GM23338 (cell line): ENCODE data around the gene NR1H3. TPM values are rescaled to one million over a fixed set of nuclear protein-coding genes. Genes with fewer than 3 reads are reported as not detected.

Source experiments
- CTCF ChIP-seq, 2 experiments: fragments of 200-600 bp in 1 of 2; sonication (generic) in 1 of 2; conservative IDR thresholded peaks; 2 replicates each; pipeline versions ENCODE4 v1.5.1 to v1.6.1; 2016 to 2017; ENCODE audit warnings: antibody characterized with exemption in 2 of 2, low read depth in 2 of 2, mild to moderate bottlenecking in 2 of 2, moderate library complexity in 1 of 2
- EZH2 ChIP-seq: fragments of 200-600 bp; sonication (generic); IDR thresholded peaks from one replicate; pipeline ENCODE4 v1.8.0; 2017; ENCODE audit warnings: antibody characterized with exemption, mild to moderate bottlenecking, low read depth; ENCODE audit not compliant: unreplicated experiment
- EZH2phosphoT487 ChIP-seq: fragments of 200-600 bp; sonication (generic); IDR thresholded peaks from one replicate; pipeline ENCODE4 v1.8.1; 2018; ENCODE audit warnings: antibody characterized with exemption; ENCODE audit not compliant: unreplicated experiment
- NANOG ChIP-seq: IDR thresholded peaks from 2 replicates; pipeline ENCODE4 v1.6.1; 2016; ENCODE audit warnings: antibody characterized with exemption, borderline replicate concordance
- POLR2AphosphoS5 ChIP-seq: IDR thresholded peaks from 2 replicates; pipeline ENCODE4 v1.6.1; 2016; ENCODE audit warnings: antibody characterized with exemption, low read depth
- ZNF462 ChIP-seq: fragments of 250-450 bp; sonication (Bioruptor Pico); IDR thresholded peaks from 2 replicates; pipeline ENCODE4 v1.5.0; 2020; ENCODE audit warnings: mild to moderate bottlenecking, moderate library complexity
- polyA plus RNA-seq: library from polyadenylated mRNA; unstranded; fragments of >200 nt; fragmentation: Nextera tagmentation; extraction: Ambion mirVana; gene quantifications from 2 replicates; pipeline ENCODE4 v1.2.1, GENCODE V29; 2016
- total RNA-seq: library from RNA; depleted of rRNA; stranded (reverse); fragments of >200 nt; shearing (Covaris generic); gene quantifications from 2 replicates; pipeline ENCODE4 v1.2.3, GENCODE V29; 2014; rRNA removed

The NR1H3 gene
- total and polyA plus RNA-seq, 2 experiments from 2014 or later, result 16.5 to 23.7 TPM

- TF ChIP-seq ZNF462, result no peak
- TF ChIP-seq CTCF (conservative IDR thresholded peaks at IDR 0.05; ENCODE audit: low read depth in 2 of 2), result no peak
- TF ChIP-seq POLR2AphosphoS5, result no peak
- no peak for TF ChIP-seq EZH2phosphoT487
- TF ChIP-seq EZH2, result no peak
- TF ChIP-seq NANOG, result no peak
Measured at GRCh38 chr11:47318166-47318565, 60.4 kb downstream of the NR1H3 start (continued).

Other genes starting within 250 kb of the NR1H3 start
- gene ARFGAP2, start 81.1 kb upstream of the NR1H3 start, total RNA-seq, result 111 and 122 TPM in 2 replicates
- gene ARFGAP2, start 81.1 kb upstream of the NR1H3 start, polyA plus RNA-seq, result 24.2 and 25.6 TPM in 2 replicates
- gene PACSIN3, start 71.6 kb upstream of the NR1H3 start, total RNA-seq, result 66.5 and 72.1 TPM in 2 replicates
- gene PACSIN3, start 71.6 kb upstream of the NR1H3 start, polyA plus RNA-seq, result 38.8 and 39.6 TPM in 2 replicates
- 62.5 and 63.1 TPM in 2 replicates for gene DDB2, start 43.0 kb upstream of the NR1H3 start, total RNA-seq
- 58.7 and 60.2 TPM in 2 replicates for gene DDB2, start 43.0 kb upstream of the NR1H3 start, polyA plus RNA-seq
- 32.1 and 33.5 TPM in 2 replicates for gene ACP2, start 9.2 kb upstream of the NR1H3 start, total RNA-seq
- gene ACP2, start 9.2 kb upstream of the NR1H3 start, polyA plus RNA-seq, result 5.6 and 7.3 TPM in 2 replicates
- 33.3 and 43.8 TPM in 2 replicates for gene MADD, start 12.1 kb downstream of the NR1H3 start, total RNA-seq
- gene MADD, start 12.1 kb downstream of the NR1H3 start, polyA plus RNA-seq, result 12.5 and 13.4 TPM in 2 replicates
- not detected in 2 replicates for gene MYBPC3, start 94.7 kb downstream of the NR1H3 start, total RNA-seq
- gene MYBPC3, start 94.7 kb downstream of the NR1H3 start, polyA plus RNA-seq, result 0.24 TPM in 1 of 2 replicates, not detected in the other
- gene SPI1, start 120.6 kb downstream of the NR1H3 start, total RNA-seq, result not detected in 2 replicates
- gene SPI1, start 120.6 kb downstream of the NR1H3 start, polyA plus RNA-seq, result 0.19 and 0.23 TPM in 2 replicates
- gene SLC39A13, start 150.6 kb downstream of the NR1H3 start, total RNA-seq, result 32.7 TPM in 2 replicates
- gene SLC39A13, start 150.6 kb downstream of the NR1H3 start, polyA plus RNA-seq, result 15.8 TPM in 2 replicates
- gene PSMC3, start 168.4 kb downstream of the NR1H3 start, total RNA-seq, result 147 and 149 TPM in 2 replicates
- 173 and 190 TPM in 2 replicates for gene PSMC3, start 168.4 kb downstream of the NR1H3 start, polyA plus RNA-seq
- gene RAPSN, start 191.1 kb downstream of the NR1H3 start, total RNA-seq, result 0.17 TPM in 1 of 2 replicates, not detected in the other
- 0.23 and 0.59 TPM in 2 replicates for gene RAPSN, start 191.1 kb downstream of the NR1H3 start, polyA plus RNA-seq